Astrocyte (in vitro differentiated cells and primary cell): Measurements from ENCODE around the gene SCAMP1. TPM values are rescaled to one million over a fixed set of nuclear protein-coding genes. Genes with fewer than 3 reads are reported as not detected.

ENCODE experiments used
- DNase-seq: peaks from one replicate; pipeline ENCODE4 v3.0.0-alpha.2; 2010; ENCODE audit warnings: low read depth
- FAIRE-seq: peaks from 2 replicates; lab custom pipeline; 2011; peaks lifted over from hg19 to GRCh38; lab: Jason Lieb, UNC
- H2AFZ ChIP-seq: 2 replicates; pipeline ENCODE4 v1.6.0; 2012; ENCODE audit warnings: low read depth, low read length, inconsistent platforms
- H3K27ac ChIP-seq: 2 replicates; pipeline ENCODE4 v1.5.1; 2011; ENCODE audit warnings: low read depth, low read length, inconsistent platforms
- H3K27me3 ChIP-seq: 2 replicates; pipeline ENCODE4 v1.6.0; 2011; ENCODE audit warnings: low read length, inconsistent platforms; ENCODE audit not compliant: insufficient read depth
- H3K36me3 ChIP-seq: 2 replicates; pipeline ENCODE4 v1.5.1; 2011; ENCODE audit warnings: low read length, inconsistent platforms; ENCODE audit not compliant: insufficient read depth
- H3K4me1 ChIP-seq: 2 replicates; pipeline ENCODE4 v1.5.1; 2011; ENCODE audit warnings: low read length, inconsistent platforms; ENCODE audit not compliant: insufficient read depth
- H3K4me2 ChIP-seq: 2 replicates; pipeline ENCODE4 v1.6.0; 2012; ENCODE audit warnings: low read length, inconsistent platforms
- H3K4me3 ChIP-seq: 2 replicates; pipeline ENCODE4 v1.5.1; 2011; ENCODE audit warnings: low read depth, mild to moderate bottlenecking, low read length, inconsistent platforms; ENCODE audit not compliant: insufficient read depth
- H3K79me2 ChIP-seq: 2 replicates; pipeline ENCODE4 v1.6.0; 2012; ENCODE audit warnings: mild to moderate bottlenecking, low read length, inconsistent platforms; ENCODE audit not compliant: insufficient read depth
- H3K9ac ChIP-seq: 2 replicates; pipeline ENCODE4 v1.6.0; 2012; ENCODE audit warnings: mild to moderate bottlenecking, low read length, inconsistent platforms
- H3K9me3 ChIP-seq: 2 replicates; pipeline ENCODE4 v1.5.1; 2012; ENCODE audit warnings: low read depth, mild to moderate bottlenecking, low read length, inconsistent platforms; ENCODE audit not compliant: insufficient read depth
- H4K20me1 ChIP-seq: 2 replicates; pipeline ENCODE4 v1.6.0; 2012; ENCODE audit warnings: low read length, inconsistent platforms; ENCODE audit not compliant: insufficient read depth
- H3K27ac Mint-ChIP-seq: one replicate; pipeline ENCODE4 v1.8.0; 2021; ENCODE audit warnings: mild to moderate bottlenecking, mixed read lengths; ENCODE audit not compliant: unreplicated experiment
- H3K27me3 Mint-ChIP-seq: one replicate; pipeline ENCODE4 v1.8.0; 2021; ENCODE audit warnings: low read depth, mixed read lengths; ENCODE audit not compliant: unreplicated experiment
- H3K36me3 Mint-ChIP-seq: one replicate; pipeline ENCODE4 v1.8.0; 2021; ENCODE audit warnings: low read depth, mixed read lengths; ENCODE audit not compliant: unreplicated experiment
- H3K4me1 Mint-ChIP-seq: one replicate; pipeline ENCODE4 v1.8.0; 2021; ENCODE audit warnings: low read depth, mixed read lengths; ENCODE audit not compliant: unreplicated experiment
- H3K4me3 Mint-ChIP-seq: one replicate; pipeline ENCODE4 v1.8.0; 2021; ENCODE audit warnings: mild to moderate bottlenecking, moderate library complexity, mixed read lengths; ENCODE audit not compliant: unreplicated experiment
- H3K9me3 Mint-ChIP-seq: one replicate; pipeline ENCODE4 v1.8.0; 2021; ENCODE audit warnings: mild to moderate bottlenecking, mixed read lengths; ENCODE audit not compliant: unreplicated experiment
- CTCF ChIP-seq: IDR thresholded peaks from 2 replicates; pipeline ENCODE4 v1.5.1; 2011; ENCODE audit warnings: low read depth, mild to moderate bottlenecking, inconsistent platforms, low read length, moderate library complexity; ENCODE audit not compliant: insufficient read depth
- EZH2 ChIP-seq: IDR thresholded peaks from 2 replicates; pipeline ENCODE4 v1.6.1; 2012; ENCODE audit warnings: mild to moderate bottlenecking, low read length, inconsistent platforms; ENCODE audit not compliant: insufficient read depth
- total RNA-seq: library from RNA; stranded (reverse); gene quantifications from 2 replicates; pipeline ENCODE4 v1.2.1, GENCODE V29; 2021

Gene SCAMP1
- total RNA-seq, 1 donor from 2014 or later = 52.6 TPM

DNA sequence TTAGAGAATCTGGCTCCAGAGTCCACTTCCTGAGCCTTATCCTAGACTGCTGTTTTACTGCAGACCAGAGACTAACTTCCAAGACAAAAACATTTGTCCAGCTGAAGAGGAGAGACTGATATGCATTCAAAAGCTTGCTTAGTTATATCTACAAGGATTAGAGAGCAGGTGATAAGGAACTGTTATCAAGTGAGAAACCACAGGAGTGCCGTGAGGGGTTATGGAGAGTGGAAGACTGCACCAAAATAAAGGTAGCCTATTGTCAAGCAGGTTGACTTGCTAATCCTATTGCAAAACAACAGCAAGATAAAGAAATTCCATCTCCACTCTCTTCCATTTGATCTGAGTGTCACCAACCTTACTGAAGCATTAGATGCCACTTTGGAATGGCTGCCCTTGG, 139.1 kb downstream of the SCAMP1 start:
- no peaks in the 10 kb centered on the region for H3K9me3 ChIP-seq
- H3K4me1 Mint-ChIP-seq = peaks cover 41% of the 10 kb centered on the region
- H3K27ac Mint-ChIP-seq = no peak overlapping the region
- no peak overlapping the region for H3K4me3 Mint-ChIP-seq
- DNase-seq = no peak
- no peak overlapping the region for H2AFZ ChIP-seq
- no peak overlapping the region for H3K27ac ChIP-seq
- H3K4me2 ChIP-seq = no peak overlapping the region
- H3K4me3 ChIP-seq = no peak overlapping the region
- no peak overlapping the region for H3K9ac ChIP-seq
- H3K27me3 Mint-ChIP-seq = no peaks in the 10 kb centered on the region
- no peaks in the 10 kb centered on the region for H3K36me3 ChIP-seq
- H3K79me2 ChIP-seq = peaks cover 88% of the 10 kb centered on the region
- no peaks in the 10 kb centered on the region for H3K9me3 Mint-ChIP-seq
- FAIRE-seq = no peak
- TF ChIP-seq EZH2 = no peak
- no peak for TF ChIP-seq CTCF
- H3K27me3 ChIP-seq = no peaks in the 10 kb centered on the region
- peaks cover 34% of the 10 kb centered on the region for H4K20me1 ChIP-seq
- peaks cover 31% of the 10 kb centered on the region for H3K4me1 ChIP-seq
- peaks cover 9% of the 10 kb centered on the region for H3K36me3 Mint-ChIP-seq

GRCh38 chr5:78500028-78500427, 139.6 kb downstream of the SCAMP1 start:
- Histone ChIP-seq H3K27ac (no peak overlapping the region), H3K4me1 (peaks cover 37% of the 10 kb centered on the region), H3K9me3 (no peaks in the 10 kb centered on the region), H3K36me3 (no peaks in the 10 kb centered on the region), H2AFZ (no peak overlapping the region), H3K27me3 (no peaks in the 10 kb centered on the region), H3K9ac (no peak overlapping the region), H3K4me3 (no peak overlapping the region), H3K79me2 (peaks cover 82% of the 10 kb centered on the region), H4K20me1 (peaks cover 29% of the 10 kb centered on the region), H3K4me2 (no peak overlapping the region)
- Mint-ChIP-seq H3K4me1 (peaks cover 44% of the 10 kb centered on the region), H3K4me3 (no peak overlapping the region), H3K36me3 (peaks cover 8% of the 10 kb centered on the region), H3K9me3 (no peaks in the 10 kb centered on the region), H3K27ac (no peak overlapping the region), H3K27me3 (no peaks in the 10 kb centered on the region)
- DNase-seq (no peak), FAIRE-seq (no peak)
- no peak for TF ChIP-seq CTCF
- TF ChIP-seq EZH2 = no peak

GRCh38 chr5:78500871-78501270, 140.5 kb downstream of the SCAMP1 start:
- Histone ChIP-seq H3K27ac (no peak overlapping the region), H3K9ac (no peak overlapping the region), H3K36me3 (no peaks in the 10 kb centered on the region), H4K20me1 (peaks cover 21% of the 10 kb centered on the region), H3K9me3 (no peaks in the 10 kb centered on the region), H3K27me3 (no peaks in the 10 kb centered on the region), H3K4me2 (no peak overlapping the region), H2AFZ (no peak overlapping the region), H3K4me1 (peaks cover 41% of the 10 kb centered on the region), H3K79me2 (peaks cover 76% of the 10 kb centered on the region), H3K4me3 (no peak overlapping the region)
- FAIRE-seq (no peak), DNase-seq (no peak)
- Mint-ChIP-seq H3K27me3 (no peaks in the 10 kb centered on the region), H3K9me3 (no peaks in the 10 kb centered on the region), H3K4me1 (peaks cover 47% of the 10 kb centered on the region), H3K27ac (no peak overlapping the region), H3K36me3 (peaks cover 5% of the 10 kb centered on the region), H3K4me3 (no peak overlapping the region)
- TF ChIP-seq EZH2 (no peak), CTCF (no peak)
